K562 (cell line): ENCODE measurements around the gene SNAPC3. TPM values are rescaled to one million over a fixed set of nuclear protein-coding genes. Genes with fewer than 3 reads are reported as not detected.
A peak's percentile ranks its signal among the peaks of the same experiment; 100 is the strongest.

Experiments used
- ARID3B ChIP-seq: fragments of 250-450 bp; sonication (Bioruptor Pico); IDR thresholded peaks from 2 replicates; pipeline ENCODE4 v1.4.0; 2020; ENCODE audit warnings: borderline replicate concordance
- CHCHD3 ChIP-seq: fragments of 250-450 bp; sonication (Bioruptor Pico); IDR thresholded peaks from 2 replicates; pipeline ENCODE4 v2.1.2; 2022; ENCODE audit warnings: mild to moderate bottlenecking
- CUX1 ChIP-seq: fragments of 200-800 bp; sonication (Bioruptor generic); IDR thresholded peaks from 2 replicates; pipeline ENCODE4 v1.6.1; 2016; ENCODE audit warnings: missing genetic modification characterization, missing compliant biosample characterization
- E2F1 ChIP-seq: sonication (generic); formaldehyde crosslinking; IDR thresholded peaks from 2 replicates; pipeline ENCODE4 v1.8.1; 2023; ENCODE audit warnings: mild to moderate bottlenecking, missing genetic modification reagents, moderate library complexity
- ESRRA ChIP-seq: fragments of 450-650 bp; IDR thresholded peaks from 2 replicates; pipeline ENCODE4 v1.6.1; 2014; ENCODE audit warnings: low read depth, mild to moderate bottlenecking, moderate library complexity, borderline replicate concordance
- HDGF ChIP-seq: fragments of 450-650 bp; IDR thresholded peaks from 2 replicates; pipeline ENCODE4 v1.6.1; 2016
- KLF1 ChIP-seq: fragments of 450-650 bp; IDR thresholded peaks from 2 replicates; pipeline ENCODE4 v1.6.1; 2016; ENCODE audit warnings: missing genetic modification characterization, missing compliant biosample characterization
- NFRKB ChIP-seq: fragments of 450-650 bp; IDR thresholded peaks from 2 replicates; pipeline ENCODE4 v1.6.1; 2016; ENCODE audit warnings: low read depth
- OTX1 ChIP-seq: fragments of 450-650 bp; formaldehyde crosslinking; IDR thresholded peaks from 2 replicates; pipeline ENCODE4 v1.4.0; 2022; ENCODE audit warnings: mild to moderate bottlenecking
- POLR2G ChIP-seq: fragments of 200-400 bp; formaldehyde crosslinking; IDR thresholded peaks from 2 replicates; pipeline ENCODE4 v1.6.1; 2017; ENCODE audit warnings: low read depth, mild to moderate bottlenecking, antibody characterized with exemption, low read length, moderate library complexity
- SMARCA4 ChIP-seq: fragments of 450-650 bp; IDR thresholded peaks from 2 replicates; pipeline ENCODE4 v1.6.1; 2016
- ZNF217 ChIP-seq: sonication (generic); formaldehyde crosslinking; IDR thresholded peaks from 2 replicates; pipeline ENCODE4 v1.8.0; 2022; ENCODE audit warnings: mild to moderate bottlenecking, missing genetic modification reagents
- ZNF444 ChIP-seq: fragments of 250-450 bp; sonication (Bioruptor Pico); IDR thresholded peaks from 2 replicates; pipeline ENCODE4 v1.4.0; 2020; ENCODE audit warnings: mild to moderate bottlenecking, moderate library complexity
- ZNF57 ChIP-seq: fragments of 450-650 bp; formaldehyde crosslinking; IDR thresholded peaks from 2 replicates; pipeline ENCODE4 v1.4.0; 2020; ENCODE audit warnings: mild to moderate bottlenecking, moderate library complexity
- ZNF717 ChIP-seq: fragments of 250-450 bp; sonication (Bioruptor Pico); IDR thresholded peaks from 2 replicates; pipeline ENCODE4 v1.5.0; 2021
- ZNF778 ChIP-seq: fragments of 450-650 bp; formaldehyde crosslinking; IDR thresholded peaks from 2 replicates; pipeline ENCODE4 v1.4.0; 2020; ENCODE audit warnings: mild to moderate bottlenecking, moderate library complexity
- polyA plus RNA-seq, 8 experiments: library from polyadenylated mRNA; depleted of rRNA in 4 of 8; stranded (reverse) in 5 of 8; unstranded in 3 of 8; fragments of >200 nt; fragmentation: Nextera tagmentation in 2 of 8; fragmentation: Illumina TruSeq in 1 of 8; extraction: Ambion mirVana in 2 of 8; extraction: Trizol in 1 of 8; gene quantifications; 2 replicates each; pipeline versions ENCODE4 v1.2.1 to v1.2.3, GENCODE V29; 2011 to 2014; ENCODE audit warnings: inconsistent platforms in 1 of 8, missing spikeins in 1 of 8
- total RNA-seq, 7 experiments: library from RNA; depleted of rRNA in 6 of 7; stranded (reverse); fragments of >200 nt in 6 of 7; fragmentation: Illumina TruSeq in 2 of 7; extraction: Trizol in 2 of 7; gene quantifications; 2 replicates each; pipeline versions ENCODE4 v1.2.1 to v1.2.3, GENCODE V29; 2011 to 2021; ENCODE audit warnings: low replicate concordance in 1 of 7
- TF ChIP-seq, protein P1 (sequence below): fragments of 250-450 bp; sonication (Bioruptor Pico); IDR thresholded peaks from 2 replicates; pipeline ENCODE4 v1.8.0; 2022; ENCODE audit warnings: inconsistent platforms
- TF ChIP-seq, protein P2 (sequence below): sonication (generic); formaldehyde crosslinking; IDR thresholded peaks from 2 replicates; pipeline ENCODE4 v1.8.0; 2022; ENCODE audit warnings: mild to moderate bottlenecking, missing genetic modification reagents

SNAPC3 gene
- total and polyA plus RNA-seq, 9 of the 15 experiments (the other 6 are each of a cell fraction or from before 2014, with no cell fraction given), result 2.3 to 38.9 (median 19.8) TPM

DNA sequence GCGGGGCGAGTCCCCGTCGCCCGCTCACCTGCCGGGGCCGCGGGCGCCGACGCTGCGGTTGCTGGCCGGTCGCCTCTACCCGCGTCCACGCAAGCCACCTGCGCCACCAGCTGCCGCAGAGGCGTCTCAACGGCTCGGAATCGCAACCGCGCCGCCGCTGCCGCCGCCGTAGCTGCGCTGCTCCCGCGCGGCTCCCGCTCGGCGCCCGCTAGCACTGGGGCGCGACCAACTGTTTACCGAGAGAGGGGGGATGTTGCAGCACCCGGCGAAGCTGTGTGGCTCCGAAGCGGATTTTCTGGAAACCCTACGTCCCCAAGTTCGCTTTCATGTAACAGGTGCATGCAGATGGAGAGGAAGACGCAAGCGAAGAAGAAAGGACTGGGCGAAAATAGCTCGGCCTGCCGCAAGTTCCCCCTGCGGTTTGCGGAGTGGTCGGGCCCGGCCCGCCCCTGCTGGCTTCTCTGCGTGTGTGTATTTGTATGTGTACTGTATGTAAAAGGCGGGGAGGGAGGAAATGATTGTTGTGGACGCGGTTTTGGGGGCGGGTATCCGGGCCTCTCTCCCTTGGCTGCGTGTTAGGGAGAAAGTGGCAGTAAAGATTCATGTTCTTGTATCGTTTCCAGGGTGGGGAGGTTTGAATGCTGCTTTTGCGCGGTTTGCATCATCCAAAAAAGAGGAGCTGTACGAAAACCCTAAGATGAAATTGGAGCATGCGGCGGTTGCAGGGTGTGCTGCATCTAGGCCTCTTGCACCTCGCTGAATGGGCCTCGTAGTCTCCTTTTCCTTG is 88.3 kb downstream of the SNAPC3 start, which contains the start of gene PSIP1 (continued):
- TF ChIP-seq, protein P1, sequence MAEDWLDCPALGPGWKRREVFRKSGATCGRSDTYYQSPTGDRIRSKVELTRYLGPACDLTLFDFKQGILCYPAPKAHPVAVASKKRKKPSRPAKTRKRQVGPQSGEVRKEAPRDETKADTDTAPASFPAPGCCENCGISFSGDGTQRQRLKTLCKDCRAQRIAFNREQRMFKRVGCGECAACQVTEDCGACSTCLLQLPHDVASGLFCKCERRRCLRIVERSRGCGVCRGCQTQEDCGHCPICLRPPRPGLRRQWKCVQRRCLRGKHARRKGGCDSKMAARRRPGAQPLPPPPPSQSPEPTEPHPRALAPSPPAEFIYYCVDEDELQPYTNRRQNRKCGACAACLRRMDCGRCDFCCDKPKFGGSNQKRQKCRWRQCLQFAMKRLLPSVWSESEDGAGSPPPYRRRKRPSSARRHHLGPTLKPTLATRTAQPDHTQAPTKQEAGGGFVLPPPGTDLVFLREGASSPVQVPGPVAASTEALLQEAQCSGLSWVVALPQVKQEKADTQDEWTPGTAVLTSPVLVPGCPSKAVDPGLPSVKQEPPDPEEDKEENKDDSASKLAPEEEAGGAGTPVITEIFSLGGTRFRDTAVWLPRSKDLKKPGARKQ (CRISPR knock-in tag), result no peak
- TF ChIP-seq CHCHD3 (CRISPR knock-in tag), result no peak
- no peak for TF ChIP-seq ZNF57 (CRISPR knock-in tag)
- TF ChIP-seq OTX1, result no peak
- TF ChIP-seq ARID3B (CRISPR knock-in tag), result no peak
- TF ChIP-seq, protein P2, sequence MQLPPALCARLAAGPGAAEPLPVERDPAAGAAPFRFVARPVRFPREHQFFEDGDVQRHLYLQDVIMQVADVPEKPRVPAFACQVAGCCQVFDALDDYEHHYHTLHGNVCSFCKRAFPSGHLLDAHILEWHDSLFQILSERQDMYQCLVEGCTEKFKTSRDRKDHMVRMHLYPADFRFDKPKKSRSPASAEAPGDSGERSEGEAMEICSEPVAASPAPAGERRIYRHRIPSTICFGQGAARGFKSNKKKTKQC (CRISPR knock-in tag), result no peak
- peak; percentile 95 for TF ChIP-seq POLR2G
- no peak for TF ChIP-seq ZNF717 (CRISPR knock-in tag)
- peak; percentile 97; the same call in 1 of the 2 replicates for TF ChIP-seq ESRRA
- no peak for TF ChIP-seq SMARCA4
- no peak for TF ChIP-seq CUX1 (CRISPR knock-in tag)
- 0 out of 2 replicates have a peak, but pooled peaks have one; percentile 24 for TF ChIP-seq KLF1 (tag)
- TF ChIP-seq ZNF217 (CRISPR knock-in tag), result no peak
- no peak for TF ChIP-seq E2F1 (CRISPR knock-in tag)
- TF ChIP-seq ZNF444 (CRISPR knock-in tag), result no peak
- no peak for TF ChIP-seq HDGF
- no peak for TF ChIP-seq ZNF778
- TF ChIP-seq NFRKB, result 0 out of 2 replicates have a peak, but pooled peaks have one; percentile 51
